HG03342 (cell line): Measurements from ENCODE around the gene SDK1.

ENCODE experiments used
- ATAC-seq: cut with Tn5 transposase; IDR thresholded peaks from one replicate; pipeline ENCODE4 v1.9.1; 2021; ENCODE audit warnings: mild to moderate bottlenecking, moderate library complexity; ENCODE audit not compliant: unreplicated experiment

The SDK1 gene

DNA sequence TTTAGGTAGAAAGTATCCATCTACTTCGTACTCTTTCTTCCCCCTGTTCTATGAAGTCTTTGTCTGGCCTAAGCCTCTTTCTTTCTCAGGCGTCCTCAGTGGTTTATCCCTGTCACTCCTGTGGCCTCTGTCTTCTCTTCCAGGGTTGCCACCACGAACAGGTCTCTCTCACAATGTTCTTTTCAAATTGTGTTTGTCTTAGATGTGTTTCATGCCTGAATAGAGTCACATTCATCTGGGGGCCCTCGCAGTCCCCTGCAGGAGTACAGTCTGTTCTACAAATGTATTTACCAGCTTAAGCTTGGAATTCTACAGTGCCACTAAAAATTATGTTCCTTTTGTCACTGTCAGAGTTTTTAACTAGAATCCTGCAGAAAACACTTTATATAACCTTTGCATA, 700.7 kb downstream of the SDK1 start:
- ATAC-seq, result no peak

DNA sequence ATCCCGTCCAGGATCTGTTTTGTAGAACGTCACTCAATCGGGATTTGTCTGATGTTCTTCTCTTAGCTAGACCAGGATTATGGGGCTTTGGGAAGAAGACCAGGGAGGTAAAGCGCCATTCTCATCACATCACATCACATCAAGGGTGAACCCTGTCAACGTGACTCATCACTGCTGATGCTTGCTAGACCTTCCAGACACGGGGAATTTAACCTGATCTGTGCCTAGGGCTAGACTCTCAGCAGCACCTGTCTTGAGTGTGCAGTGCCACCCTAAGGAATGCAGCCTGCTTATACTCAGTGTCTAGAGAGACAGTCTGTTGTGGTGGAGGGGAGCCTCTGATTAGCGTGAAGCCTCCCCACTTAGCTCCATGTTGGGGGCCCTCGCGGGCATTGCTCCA, 702.5 kb downstream of the SDK1 start:
- ATAC-seq, result no peak

DNA sequence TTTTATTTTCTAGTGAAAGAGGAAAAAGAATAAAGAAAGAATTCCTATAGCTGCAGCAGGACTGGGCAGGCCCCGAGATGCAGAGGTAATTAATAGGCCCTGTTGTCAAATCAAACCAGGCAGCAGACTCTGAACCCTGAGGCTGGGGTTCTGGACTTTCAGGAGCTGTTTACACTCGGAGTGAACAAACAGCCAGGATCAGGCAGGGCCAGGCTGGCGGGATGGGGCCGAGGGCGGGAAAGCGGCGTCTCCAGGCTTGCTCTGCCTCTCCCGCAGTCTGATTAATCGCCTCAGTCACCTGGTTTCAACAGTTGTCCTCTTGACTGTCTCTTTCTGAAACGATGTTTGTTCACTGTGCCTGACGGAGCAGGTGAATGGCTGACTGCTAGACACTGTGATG, 705.6 kb downstream of the SDK1 start:
- no peak for ATAC-seq

DNA sequence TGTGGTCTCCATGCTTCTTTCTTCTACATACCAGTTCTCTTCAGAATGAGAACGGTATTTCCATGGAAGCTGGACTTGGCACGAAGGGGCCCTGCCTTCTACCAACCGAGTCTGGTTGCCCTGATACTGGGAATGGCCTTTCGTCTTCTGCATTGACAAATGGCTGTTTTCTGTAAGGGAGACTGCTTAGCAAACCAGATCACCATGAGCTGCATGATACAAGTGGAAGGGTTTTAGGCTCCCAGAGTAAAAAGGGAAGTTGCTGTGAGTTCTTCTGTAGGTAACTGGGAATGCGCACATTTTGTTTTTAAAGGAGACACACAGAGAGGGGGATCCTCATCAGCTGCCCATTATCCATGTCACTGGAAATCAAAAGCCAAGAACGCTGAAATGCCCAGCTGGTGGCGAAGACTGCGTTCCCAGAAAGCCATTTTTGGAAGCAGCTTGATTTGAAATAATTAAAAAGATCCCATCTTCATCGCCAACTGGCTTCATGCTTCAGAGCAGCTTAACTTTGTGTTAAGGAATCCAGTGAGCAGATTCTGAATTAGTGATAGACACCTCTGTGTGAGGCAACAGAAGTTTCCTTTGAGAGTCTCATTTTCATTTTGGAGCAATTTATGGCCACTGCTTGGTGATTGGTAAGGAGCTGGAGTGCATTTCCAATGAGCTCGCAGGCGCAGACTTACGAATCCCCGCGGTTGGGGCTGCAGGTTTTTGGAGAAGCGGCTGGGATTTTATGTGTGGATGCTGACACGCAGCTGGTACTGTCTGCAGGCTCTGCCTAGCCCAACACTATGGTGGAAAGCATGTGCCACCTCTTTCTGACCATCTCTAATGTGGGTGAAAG, 708.4 kb downstream of the SDK1 start:
- no peak for ATAC-seq

DNA sequence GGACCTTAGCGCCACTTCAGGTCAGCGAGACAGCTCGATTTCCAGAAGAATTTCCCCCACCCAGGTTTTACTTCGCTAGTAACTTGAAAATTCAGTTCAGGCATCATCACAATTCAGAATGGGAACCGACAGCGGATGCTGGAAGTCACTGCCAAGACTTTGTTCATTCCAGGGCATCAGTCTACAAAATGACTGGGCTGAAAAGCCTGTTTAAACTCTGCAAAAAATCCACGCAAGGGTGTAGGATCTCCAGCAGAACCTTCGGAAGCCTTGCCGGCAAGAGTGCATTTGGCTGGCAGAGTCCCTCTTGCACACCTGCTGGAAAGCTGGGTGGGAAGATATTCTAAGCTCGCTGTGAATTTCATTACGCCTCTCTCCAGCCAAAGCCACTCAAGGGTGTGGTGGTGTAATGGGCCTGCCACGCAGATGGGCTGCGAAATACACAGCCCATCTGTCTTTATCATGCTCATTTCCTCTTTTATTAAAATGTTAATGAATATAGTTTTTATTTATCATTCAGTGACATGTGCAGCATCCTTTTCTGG, 709.1 kb downstream of the SDK1 start:
- ATAC-seq, result no peak

DNA sequence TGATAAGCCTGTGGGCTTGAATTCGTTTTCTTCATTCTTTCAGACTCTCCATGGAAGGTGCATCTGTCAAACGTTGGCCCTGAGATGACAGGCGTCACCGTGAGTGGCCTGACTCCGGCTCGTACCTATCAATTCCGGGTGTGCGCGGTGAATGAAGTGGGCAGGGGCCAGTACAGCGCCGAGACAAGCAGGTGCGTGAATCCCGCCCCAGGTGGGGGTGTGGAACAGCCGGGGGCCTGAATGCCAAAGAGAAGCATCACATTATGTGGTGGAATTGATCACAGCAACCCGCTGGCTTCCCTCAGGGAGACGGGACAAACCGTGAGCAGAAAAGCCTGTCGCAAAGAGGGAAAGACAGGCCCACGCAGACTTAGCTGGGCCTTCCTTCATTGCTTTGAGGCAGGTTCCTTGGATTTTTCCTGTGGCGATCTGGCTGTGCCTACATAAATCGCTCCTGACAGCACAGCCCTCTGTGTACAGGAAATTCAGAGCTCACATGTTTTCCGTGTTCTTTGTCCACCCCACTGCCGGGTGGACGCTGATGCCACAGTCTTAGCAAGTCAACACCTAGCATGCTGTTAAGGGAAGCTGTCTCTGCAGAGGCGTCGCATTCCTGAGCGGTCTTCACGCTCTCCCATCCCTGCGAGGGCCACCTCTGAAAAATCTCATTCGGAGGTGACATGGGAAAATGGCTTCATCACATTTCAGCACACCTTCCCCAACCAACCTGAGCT, 710.0 kb downstream of the SDK1 start:
- no peak for ATAC-seq

DNA sequence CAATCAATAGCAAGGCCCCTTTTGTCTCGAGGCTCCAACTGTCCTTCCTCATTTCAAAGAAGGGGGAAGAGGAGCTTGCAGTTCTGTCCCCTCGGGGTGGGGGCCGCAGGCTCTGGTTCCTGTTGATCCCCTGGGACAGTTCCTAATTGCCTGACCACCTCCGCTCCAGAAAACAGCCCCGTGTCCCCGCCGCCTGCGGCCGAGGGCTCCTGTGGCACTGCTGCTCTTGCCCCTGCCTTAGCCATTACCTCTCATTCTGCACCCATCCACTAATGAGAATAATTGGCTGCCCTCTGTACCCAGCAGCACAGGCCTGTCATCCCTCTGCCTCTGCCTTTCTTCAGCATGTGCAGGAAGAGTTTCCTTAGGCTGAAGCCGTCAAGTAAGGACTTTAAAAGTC, 712.7 kb downstream of the SDK1 start:
- no peak for ATAC-seq

DNA sequence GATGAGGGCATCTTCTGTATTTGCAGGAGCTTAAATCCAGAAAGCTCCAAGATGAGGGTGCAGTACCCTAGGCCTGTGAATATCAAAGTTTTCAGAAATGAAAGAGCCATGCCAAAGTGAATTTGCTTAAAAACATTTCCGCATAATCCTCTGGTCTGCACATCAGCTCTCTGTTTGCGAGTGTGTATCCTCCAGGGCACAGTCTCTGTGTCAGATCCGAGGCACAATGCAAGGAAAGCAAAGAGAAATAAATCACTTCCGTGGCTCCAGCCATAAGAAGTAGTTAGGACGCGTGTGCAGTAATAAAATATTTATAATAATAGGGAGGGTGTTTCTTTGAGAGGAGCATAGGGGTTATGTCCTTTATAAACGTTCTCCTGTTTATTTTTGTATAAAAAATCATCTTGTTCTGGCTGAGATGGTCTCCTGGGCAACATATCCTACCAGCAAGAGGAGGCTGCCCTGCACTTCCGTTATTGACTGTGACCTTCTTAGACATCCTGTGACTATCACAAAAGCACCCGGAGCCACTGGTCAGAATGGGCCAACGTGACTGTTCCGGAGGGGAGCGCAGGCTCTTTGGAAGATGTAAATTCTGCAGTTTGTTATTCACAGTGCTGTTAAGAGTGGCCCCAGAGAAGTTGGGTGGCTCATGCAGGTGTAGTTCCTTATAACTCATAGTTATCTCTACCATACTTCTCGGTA, 713.4 kb downstream of the SDK1 start:
- ATAC-seq, result no peak

DNA sequence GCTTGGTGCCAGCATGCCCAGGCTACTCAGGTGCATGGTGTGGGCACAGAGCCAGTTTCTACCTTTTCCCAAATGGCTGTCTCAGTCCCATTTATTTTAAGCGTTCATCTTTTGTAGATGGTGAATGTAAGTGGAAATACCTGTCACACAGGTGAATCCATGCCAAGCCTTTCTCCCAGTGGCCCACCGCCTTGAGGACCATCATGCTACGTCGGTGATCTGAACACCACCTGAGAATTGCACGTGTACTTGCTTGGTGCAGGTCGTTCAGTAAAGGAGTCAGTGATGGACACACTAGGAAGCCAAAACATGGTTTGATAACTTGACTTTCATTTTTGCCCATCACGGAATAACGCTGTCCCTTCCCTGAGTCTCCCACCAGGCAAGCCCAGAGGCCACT, 714.3 kb downstream of the SDK1 start:
- ATAC-seq, result no peak

DNA sequence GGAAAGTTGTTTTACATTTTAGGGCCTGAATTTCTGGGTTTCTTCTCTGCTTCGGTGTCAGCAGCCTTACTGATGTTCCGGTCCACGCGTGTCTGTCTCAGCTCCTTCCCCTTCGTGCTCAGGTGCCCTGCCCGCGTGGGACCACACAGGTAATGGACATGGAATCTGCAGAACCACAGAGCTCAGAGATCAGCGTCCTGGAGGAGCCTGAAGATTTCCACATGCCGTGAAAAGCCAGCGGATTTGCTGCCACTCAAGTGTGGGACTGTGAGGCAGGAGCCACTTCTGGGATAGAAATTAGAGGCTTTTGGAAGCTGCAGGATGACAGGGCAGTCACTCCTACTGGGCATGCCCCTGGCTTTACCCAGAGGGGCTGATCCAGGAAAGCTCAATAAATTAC, 714.9 kb downstream of the SDK1 start:
- ATAC-seq, result no peak

DNA sequence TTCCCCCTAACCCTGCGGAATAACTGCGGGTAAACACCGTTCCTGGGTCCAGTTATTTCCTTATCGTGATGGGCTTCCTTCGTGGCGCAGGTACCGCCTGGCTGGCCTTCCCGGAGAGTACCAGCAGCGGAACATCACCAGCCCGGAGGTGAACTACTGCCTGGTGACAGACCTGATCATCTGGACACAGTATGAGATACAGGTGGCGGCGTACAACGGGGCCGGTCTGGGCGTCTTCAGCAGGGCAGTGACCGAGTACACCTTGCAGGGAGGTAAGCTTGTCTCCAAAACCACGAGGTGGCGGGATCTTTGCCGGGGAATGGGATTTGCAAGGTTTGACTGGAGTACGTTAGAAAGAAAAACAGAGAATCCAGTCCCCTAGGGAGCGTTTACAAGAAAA, 716.0 kb downstream of the SDK1 start:
- no peak for ATAC-seq

DNA sequence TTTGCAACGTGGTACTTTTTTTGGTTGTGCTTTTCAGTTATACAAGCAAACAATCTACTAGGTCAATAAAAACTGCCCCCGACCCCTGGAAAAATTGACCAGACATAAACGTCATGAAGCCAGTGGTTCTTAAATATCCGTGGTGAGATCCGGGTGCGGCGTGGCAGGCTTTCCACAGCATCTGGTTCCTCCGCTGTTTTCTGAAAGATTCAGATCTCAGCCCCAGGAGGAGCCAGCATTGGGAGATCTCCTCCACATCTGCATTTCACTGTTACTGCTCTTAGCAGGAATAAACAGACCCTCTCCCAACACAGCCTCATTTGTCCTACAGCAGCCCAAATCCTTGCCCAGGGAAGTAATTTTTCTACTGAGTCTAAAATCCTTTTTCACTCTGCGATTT, 716.7 kb downstream of the SDK1 start:
- ATAC-seq, result no peak

DNA sequence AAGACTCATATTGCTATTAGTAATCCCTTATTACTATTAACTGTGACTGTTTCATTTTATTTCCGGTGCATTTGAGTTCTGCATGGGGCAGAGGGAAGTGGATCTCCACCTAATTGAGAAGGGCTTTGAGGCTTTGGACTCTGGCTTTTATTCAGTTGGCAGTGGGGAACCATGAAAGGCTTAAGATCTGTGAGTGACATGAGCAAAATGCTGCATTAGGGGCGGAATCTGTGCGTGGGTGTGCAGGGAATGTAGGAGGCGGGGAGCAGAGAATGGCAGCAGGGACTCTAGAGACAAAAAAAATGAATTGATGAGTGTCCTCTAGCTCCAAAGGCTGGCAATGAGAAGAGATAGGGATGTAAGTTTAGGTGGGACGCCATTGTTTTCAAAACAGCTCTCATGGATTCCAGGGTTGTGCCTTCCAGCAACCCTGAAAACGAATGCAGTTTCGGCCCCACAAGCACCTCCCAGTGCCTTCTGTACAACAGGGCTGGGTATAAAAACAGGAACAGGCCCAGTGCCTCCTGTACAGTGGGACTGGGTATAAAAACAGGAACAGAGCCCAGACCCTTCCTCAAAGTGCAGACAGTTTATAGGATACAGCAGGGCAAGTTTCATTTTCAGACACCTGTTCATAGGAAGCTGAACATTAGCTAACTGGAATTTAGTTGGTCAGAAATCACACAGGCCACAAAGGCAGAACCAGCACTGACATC, 717.7 kb downstream of the SDK1 start:
- ATAC-seq, result no peak

DNA sequence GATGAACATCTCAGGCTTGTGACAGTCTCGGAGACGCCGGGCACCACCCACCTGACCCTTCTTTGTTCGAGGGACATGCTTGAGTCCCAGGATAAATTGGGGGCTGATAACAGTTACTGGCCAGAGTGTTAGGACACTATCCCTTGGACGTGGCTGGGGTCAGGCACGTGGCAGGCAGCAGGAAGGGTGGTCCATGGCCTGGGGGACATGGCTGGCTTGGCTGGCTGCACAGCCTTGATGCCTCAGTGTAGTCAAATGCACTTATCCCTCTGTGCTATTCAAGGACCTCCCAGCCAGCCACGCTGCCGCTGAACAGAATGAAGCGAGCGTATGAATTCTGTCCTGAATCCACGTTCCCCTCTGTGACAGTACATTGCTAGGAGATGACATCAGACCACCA, 719.0 kb downstream of the SDK1 start:
- ATAC-seq, result no peak

DNA sequence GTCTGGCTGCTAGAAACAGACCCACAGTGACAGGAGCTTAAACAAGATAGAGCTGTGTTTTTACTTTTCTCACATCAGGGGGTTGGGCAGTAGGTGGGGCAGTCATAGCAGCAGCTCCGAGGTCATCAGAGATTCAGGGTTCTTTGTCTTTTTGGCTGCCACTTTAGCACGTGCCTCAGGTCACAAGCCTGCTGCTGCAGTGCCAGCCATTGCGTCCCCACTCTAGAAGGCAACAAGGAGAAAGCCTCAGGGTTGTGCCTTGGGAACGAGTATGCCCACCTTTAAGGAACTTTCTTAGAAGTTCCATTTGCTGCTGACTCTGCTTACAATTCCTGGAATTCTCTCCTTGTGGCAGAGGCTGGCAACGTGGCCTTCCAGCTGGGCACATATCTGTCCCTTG, 720.4 kb downstream of the SDK1 start:
- ATAC-seq, result no peak

DNA sequence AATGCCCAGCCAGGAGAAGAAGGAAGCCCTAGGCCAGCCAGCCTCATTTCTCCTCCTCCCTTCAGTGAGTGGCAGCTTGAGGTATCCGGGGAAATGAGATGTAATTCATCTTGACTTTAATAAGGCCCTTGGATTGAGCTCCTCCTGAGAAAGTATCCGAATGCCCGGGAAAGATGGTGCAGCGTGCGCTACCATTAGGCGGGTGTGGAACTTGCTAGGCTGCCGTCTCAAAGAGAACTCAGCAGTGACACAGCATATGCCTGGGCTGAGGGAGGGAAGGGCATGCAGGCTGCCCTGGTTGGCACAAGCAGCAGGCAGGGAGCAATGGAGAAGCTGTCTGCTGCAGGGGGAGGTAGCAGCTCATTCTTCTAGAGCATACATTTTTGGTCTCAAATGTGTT, 721.2 kb downstream of the SDK1 start:
- ATAC-seq, result no peak

DNA sequence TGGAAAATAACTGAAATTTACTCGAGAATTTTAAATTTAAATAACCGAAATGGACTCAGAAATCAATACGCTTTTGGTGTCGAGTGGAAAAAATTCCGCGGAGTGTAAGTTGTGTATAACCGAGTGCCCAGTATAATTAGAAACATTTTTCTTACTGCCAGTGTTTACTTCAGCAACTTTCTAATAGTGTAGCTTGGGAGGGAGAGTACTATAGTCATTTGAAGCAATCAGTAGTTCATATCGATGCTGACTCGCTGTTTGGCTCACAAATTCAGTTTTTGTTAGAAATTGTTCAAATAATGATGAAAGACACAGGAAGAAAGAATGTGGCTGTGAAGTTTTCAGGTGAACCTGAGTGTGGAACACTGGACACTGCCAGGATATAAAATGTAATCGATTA, 722.5 kb downstream of the SDK1 start:
- no peak for ATAC-seq

DNA sequence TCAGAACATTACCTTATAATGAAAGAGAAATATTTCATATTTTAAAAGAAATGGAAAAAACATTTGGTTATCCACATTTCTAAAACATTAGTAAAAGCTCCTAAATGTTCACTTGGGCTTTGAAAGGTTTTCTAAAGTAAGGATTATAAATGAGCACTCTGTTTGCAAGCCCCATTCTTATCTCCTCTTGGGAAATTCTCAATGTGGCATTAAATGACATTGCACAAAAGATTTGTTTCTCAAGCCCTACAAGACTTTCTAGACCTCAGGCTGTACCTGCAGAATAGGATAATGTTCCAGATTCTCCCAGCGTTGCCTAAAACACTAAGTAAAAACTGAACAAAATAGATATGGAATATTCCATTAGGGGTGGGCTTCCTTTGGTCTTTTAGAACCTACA, 723.1 kb downstream of the SDK1 start:
- ATAC-seq, result no peak

DNA sequence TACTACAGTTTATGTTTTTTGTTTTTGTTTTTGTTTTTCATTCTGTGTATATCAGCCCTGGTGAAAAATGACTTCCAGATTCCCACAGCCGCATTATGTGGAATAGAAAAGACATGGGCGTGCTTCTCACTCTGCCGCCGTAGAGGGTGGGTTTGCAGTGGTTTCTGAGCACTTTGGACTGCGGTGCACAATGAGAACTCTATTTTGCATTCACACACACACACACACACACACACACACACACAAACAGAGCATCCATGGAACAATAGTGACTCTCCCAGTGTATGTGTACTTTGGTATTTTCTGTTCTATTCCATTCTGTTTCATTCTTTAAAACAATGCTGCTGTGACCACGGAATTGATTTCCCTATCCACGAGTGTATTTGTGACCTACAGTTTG, 723.8 kb downstream of the SDK1 start:
- ATAC-seq, result no peak

DNA sequence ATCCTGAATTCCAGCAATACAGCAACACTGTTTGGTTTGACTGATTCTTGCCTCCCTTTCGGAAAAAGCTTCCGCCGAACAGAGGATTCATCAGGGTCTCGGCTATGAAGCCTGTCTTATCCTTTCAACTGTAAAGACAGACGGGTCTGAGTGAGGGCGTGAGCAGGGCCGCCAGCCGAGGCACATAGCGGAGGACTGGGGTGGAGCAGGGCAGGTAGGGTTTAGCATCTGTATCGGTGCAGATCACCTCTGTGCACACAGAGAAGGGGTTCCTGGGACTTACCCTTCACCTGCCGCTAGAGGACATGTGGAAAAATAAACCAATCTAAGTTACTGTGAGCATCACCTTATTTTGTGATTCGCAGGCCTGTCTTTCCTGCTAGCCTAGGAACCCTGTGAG, 724.2 kb downstream of the SDK1 start:
- ATAC-seq, result no peak
